ENCODE data around the gene GALM. TPM values are rescaled to one million over a fixed set of nuclear protein-coding genes. Genes with fewer than 3 reads are reported as not detected.

GALM gene
- polyA plus RNA-seq, 1 donor from 2014 or later = not detected

GRCh38 chr2:38720613-38721241 lies 54.8 kb downstream of the GALM start:
- Histone ChIP-seq H3K36me3 (ENCODE audit: insufficient read depth, low read length) (no peaks in the 10 kb centered on the region), H3F3A (ENCODE audit: insufficient read depth, low read length, poor library complexity, severe bottlenecking) (no peaks in the 10 kb centered on the region), H3K4me2 (ENCODE audit: low read length) (no peak overlapping the region), H4K20me1 (ENCODE audit: insufficient read depth) (no peaks in the 10 kb centered on the region), H3K9me3 (ENCODE audit: low read length) (no peaks in the 10 kb centered on the region), H3K4me3 (ENCODE audit: low read length) (no peak overlapping the region), H3K27ac (ENCODE audit: low read length) (no peak overlapping the region), H2AFZ (ENCODE audit: low read depth, low read length) (no peak overlapping the region), H3K79me2 (replicated peaks; ENCODE audit: insufficient read depth, low read length) (no peaks in the 10 kb centered on the region), H3K9me2 (ENCODE audit: insufficient read depth, low read length) (no peaks in the 10 kb centered on the region), H3K9ac (ENCODE audit: low read length) (no peak overlapping the region), H3K27me3 (ENCODE audit: insufficient read depth, low read depth, low read length) (no peaks in the 10 kb centered on the region)
- TF ChIP-seq RAD21 (conservative IDR thresholded peaks at IDR 0.05) (no peak), POLR2AphosphoS5 (IDR thresholded peaks at IDR 0.05) (no peak), EP300 (conservative IDR thresholded peaks at IDR 0.05; ENCODE audit: poor library complexity, severe bottlenecking) (no peak), TAF1 (IDR thresholded peaks at IDR 0.05; ENCODE audit: low read depth) (no peak), EZH2 (IDR thresholded peaks at IDR 0.05; ENCODE audit: borderline replicate concordance, insufficient read depth, low read length, poor library complexity, severe bottlenecking) (no peak), SMC3 (conservative IDR thresholded peaks at IDR 0.05; ENCODE audit: poor library complexity) (no peak), CTCF (IDR thresholded peaks at IDR 0.05; ENCODE audit: poor library complexity, severe bottlenecking) (no peak), REST (IDR thresholded peaks at IDR 0.05; ENCODE audit: borderline replicate concordance) (no peak)

- Histone ChIP-seq H3F3A (ENCODE audit: insufficient read depth, low read length, poor library complexity, severe bottlenecking) (no peaks in the 10 kb centered on the region), H3K9me2 (ENCODE audit: insufficient read depth, low read length) (no peaks in the 10 kb centered on the region), H4K20me1 (ENCODE audit: insufficient read depth) (no peaks in the 10 kb centered on the region), H3K79me2 (replicated peaks; ENCODE audit: insufficient read depth, low read length) (no peaks in the 10 kb centered on the region), H3K27ac (ENCODE audit: low read length) (no peak overlapping the region), H3K4me3 (ENCODE audit: low read length) (no peak overlapping the region), H3K9ac (ENCODE audit: low read length) (no peak overlapping the region), H3K9me3 (ENCODE audit: low read length) (no peaks in the 10 kb centered on the region), H3K36me3 (ENCODE audit: insufficient read depth, low read length) (no peaks in the 10 kb centered on the region), H2AFZ (ENCODE audit: low read depth, low read length) (no peak overlapping the region), H3K27me3 (ENCODE audit: insufficient read depth, low read depth, low read length) (no peaks in the 10 kb centered on the region), H3K4me2 (ENCODE audit: low read length) (no peak overlapping the region)
- TF ChIP-seq TAF1 (IDR thresholded peaks at IDR 0.05; ENCODE audit: low read depth) (no peak), MXI1 (conservative IDR thresholded peaks at IDR 0.05; ENCODE audit: poor library complexity, severe bottlenecking) (no peak), REST (IDR thresholded peaks at IDR 0.05; ENCODE audit: borderline replicate concordance) (no peak), SMC3 (conservative IDR thresholded peaks at IDR 0.05; ENCODE audit: poor library complexity) (no peak), POLR2AphosphoS5 (IDR thresholded peaks at IDR 0.05) (no peak), RAD21 (conservative IDR thresholded peaks at IDR 0.05) (no peak), EP300 (conservative IDR thresholded peaks at IDR 0.05; ENCODE audit: poor library complexity, severe bottlenecking) (no peak), EZH2 (IDR thresholded peaks at IDR 0.05; ENCODE audit: borderline replicate concordance, insufficient read depth, low read length, poor library complexity, severe bottlenecking) (no peak), CTCF (IDR thresholded peaks at IDR 0.05; ENCODE audit: poor library complexity, severe bottlenecking) (no peak)
Observed at GRCh38 chr2:38722271-38723061, 56.6 kb downstream of the GALM start.
